NCI-H2029 (cell line): ENCODE measurements around the gene EI24.

Source experiments
- DNase-seq: peaks from one replicate; lab custom pipeline; 2025; lab: John Stamatoyannopoulos, UW

The EI24 gene

DNA sequence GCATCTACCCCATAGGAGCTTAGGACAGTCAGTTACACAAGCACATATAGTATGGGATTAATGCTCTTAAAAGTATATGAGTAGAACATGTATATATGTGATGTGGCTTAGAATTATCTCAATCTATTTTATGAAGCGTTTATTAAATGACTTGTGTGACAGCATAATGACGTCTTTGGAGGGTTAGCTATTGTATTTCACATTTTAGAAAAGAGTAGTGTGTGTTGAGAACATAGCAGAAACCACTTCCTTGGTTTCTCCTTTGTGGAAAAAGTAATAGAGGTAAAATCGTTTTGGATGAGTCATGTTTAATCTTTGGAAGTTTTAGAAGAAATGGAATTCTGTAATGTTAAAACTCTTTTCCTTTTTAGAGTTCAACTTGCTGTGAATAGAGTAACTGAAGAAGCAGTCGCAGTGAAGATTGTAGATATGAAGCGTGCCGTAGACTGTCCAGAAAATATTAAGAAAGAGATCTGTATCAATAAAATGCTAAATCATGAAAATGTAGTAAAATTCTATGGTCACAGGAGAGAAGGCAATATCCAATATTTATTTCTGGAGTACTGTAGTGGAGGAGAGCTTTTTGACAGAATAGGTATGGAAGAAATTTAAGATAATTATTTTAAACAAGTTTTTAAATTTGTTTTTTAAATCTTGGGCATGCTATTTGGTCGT is 58.1 kb downstream of the EI24 start:
- no peak for DNase-seq
